GM10847 (cell line): ENCODE results near the gene MSRB2.

Experiments
- POLR2A ChIP-seq: IDR thresholded peaks from 2 replicates; pipeline ENCODE4 v1.6.1; 2011; ENCODE audit not compliant: insufficient read length; ENCODE audit errors: extremely low read depth

Gene MSRB2

DNA sequence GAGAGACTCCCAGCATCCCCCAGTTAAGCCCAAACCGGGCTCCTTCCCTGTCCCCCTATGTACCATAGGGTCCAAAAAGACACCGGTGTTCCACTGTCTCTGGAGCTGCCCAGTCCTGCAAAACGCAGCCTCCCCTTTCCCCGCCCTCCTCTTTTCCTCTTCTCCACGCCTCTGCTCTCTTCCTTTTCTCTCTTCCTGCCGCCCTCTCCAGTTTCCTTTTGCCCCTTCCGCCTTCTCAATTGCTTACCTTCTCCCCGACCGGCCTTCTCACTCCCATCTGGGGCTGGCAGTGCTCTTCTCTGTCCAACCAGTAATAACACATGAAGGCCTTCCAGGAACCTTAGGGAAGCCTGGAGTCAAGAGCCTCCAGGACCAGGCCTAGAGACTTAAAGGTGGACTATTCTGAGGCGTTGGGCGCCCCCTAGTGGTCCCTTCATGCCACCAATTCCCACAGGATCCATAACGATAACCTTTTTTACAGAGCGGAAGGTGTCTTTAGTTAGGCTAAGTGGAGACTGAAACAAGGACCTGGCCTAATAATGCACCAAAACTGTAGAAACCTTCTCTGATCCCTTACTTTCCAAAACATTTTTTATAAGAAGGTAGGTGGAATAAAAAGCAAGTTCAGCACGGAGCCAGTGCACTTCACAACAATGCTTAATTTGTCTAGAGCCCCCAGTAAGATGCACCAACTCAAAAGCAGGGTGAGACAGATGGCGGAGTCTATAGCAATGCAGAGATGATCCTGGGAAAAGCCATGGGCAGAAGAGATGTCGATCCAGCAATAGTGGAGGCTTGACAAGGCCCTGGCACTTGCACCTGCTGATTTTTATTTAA, 27.2 kb upstream of the MSRB2 start:
- no peak for TF ChIP-seq POLR2A

GRCh38 chr10:23069019-23069815, 26.2 kb upstream of the MSRB2 start:
- TF ChIP-seq POLR2A = no peak

DNA sequence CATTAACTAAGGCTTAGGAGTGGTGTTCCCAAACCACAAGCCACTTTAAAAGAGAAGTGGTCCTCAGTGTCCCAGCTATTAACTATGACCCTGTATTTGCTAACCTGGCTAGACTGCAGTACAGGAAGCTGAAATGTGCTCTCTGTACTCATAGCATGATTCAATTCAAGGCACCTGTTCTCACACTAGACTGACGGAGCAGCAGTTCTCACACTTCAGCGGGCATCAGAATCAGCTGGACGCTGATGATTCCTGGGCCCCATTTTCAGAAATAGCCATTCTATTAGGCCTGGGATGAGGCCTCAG, 24.5 kb upstream of the MSRB2 start:
- no peak for TF ChIP-seq POLR2A

DNA sequence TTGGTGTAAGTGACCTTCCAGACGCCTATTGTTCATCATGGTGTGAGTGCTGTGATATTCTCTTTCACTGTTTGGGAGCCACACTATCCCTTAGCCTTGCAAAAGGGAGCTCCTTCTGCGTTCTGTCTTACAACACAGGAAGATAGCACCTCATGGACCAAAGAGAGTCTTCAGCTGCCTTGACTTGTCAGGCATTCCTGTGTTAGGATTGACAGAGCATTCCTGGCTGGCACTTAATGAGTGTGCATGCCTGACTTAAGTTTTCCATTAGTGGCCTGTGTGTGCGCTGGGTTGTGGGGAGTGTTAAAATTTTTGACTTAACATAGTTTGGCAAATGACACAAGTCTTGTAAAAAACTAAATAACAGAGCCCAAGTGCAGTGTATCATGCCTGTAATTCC, 21.9 kb upstream of the MSRB2 start:
- no peak for TF ChIP-seq POLR2A

- no peak for TF ChIP-seq POLR2A
These were observed 19.7 kb upstream of the MSRB2 start for GRCh38 chr10:23075672-23076071.

DNA sequence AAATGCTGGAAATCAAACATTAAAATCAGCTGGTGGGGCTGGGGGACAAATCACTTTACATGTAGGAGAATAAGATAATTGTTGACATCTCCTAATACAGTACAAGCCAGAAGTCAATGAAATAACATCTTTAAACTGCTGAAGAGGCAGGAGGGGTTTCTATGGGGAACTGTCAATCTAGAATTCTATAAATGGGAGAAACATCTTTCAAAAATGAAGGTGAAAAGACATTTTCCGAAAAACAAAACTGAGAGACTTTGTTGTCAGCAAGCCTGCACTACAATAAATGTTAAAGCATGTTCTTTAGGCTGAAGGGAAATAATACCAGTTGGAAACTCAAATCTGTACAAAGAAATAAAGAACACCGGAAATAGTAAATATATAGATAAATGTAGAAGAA, 17.3 kb upstream of the MSRB2 start:
- TF ChIP-seq POLR2A = no peak

- no peak for TF ChIP-seq POLR2A
These were observed 15.7 kb upstream of the MSRB2 start for GRCh38 chr10:23079700-23080099.

- no peak for TF ChIP-seq POLR2A
These were observed 15.1 kb upstream of the MSRB2 start for GRCh38 chr10:23080262-23080661.

GRCh38 chr10:23081221-23081750, 14.1 kb upstream of the MSRB2 start:
- TF ChIP-seq POLR2A = no peak

GRCh38 chr10:23081891-23082290, 13.5 kb upstream of the MSRB2 start:
- TF ChIP-seq POLR2A = no peak

- TF ChIP-seq POLR2A = no peak
These were observed 6.8 kb upstream of the MSRB2 start for GRCh38 chr10:23088609-23089008.

- no peak for TF ChIP-seq POLR2A
These were observed 484 bp upstream of the MSRB2 start for GRCh38 chr10:23094786-23095403.

DNA sequence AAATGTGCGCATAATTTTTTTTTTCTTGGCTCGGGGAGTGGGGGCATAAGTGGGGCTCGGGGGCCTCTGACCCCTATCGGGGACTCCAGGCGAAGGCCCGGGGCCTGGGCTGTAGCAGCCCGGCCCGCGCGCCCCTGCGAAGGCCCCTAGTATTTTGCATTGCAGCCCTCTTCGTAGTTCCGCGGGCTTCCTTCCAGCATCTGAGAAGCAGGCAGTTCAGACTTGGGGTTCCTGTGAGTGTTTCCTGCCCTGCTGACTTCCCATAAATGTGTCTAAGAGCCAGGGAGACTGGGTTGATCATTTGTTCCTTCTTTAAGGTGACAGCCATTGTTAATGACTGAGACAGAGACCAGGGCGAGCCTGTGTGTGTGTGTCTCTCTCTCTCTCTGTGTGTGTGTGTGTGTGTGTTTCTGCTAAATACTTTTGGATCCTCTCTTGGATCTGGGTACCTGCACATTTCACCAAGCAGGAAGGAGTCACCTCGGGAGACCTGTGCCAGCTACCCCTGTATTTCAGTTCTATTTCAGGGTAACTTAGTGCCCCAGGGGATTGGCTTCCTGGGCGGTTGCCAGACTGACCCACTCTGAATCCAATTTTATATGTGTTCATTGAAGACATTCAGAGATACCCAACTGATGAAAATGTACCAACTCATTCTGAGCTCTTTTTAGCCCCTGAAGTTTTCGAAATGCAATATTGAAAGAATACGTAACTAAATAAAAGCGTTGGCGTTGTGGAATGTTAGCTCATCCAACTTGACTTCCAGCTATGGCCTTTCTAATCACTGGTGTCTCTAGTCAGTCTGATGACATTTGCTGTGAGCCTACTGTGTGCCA, 805 bp downstream of the MSRB2 start:
- no peak for TF ChIP-seq POLR2A

DNA sequence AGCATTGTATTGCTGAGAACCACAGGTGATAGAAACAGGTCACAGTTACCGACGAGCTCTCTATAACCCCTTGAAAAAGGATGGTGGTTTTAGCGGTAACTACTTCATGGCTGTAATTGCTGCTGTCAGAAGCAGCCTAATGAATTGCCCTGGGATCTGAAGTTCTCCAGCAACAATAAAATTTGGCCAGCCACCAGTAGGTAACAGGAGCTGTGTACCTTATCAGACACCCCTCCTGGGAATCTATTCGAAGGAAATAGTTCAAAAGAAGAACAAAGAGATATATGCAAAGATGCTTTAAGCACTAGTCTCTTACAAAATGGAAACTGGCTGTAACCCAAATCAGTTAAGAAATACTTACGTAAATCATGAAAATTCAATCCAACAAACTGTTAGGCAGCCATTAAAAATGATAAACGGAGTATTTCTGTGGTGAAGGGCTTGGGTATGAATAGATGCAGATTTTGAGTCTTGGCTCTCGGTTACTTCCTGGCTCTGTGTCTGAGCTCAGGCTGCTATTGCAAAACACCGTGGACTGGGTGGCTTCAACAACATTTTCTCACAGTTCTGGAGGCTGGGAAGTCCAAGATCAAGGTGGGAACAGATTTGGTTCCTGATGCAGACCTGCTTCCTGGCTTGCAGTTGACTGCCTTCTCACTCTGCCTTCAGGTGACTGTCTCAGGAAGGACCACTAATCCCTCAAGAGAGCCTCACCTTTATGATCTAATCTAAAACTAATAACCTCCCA, 1.6 kb downstream of the MSRB2 start:
- TF ChIP-seq POLR2A = no peak
